K562 (cell line): ENCODE data around the gene ELF1. TPM values are rescaled to one million over a fixed set of nuclear protein-coding genes. Genes with fewer than 3 reads are reported as not detected.

Experiments used
- ARID2 ChIP-seq: fragments of 450-650 bp; IDR thresholded peaks from 2 replicates; pipeline ENCODE4 v1.6.1; 2017; ENCODE audit warnings: antibody characterized with exemption, mild to moderate bottlenecking
- ATF1 ChIP-seq, 2 experiments: fragments of 450-650 bp in 1 of 2; IDR thresholded peaks; 2 replicates each; pipeline ENCODE4 v1.6.1; 2016; ENCODE audit warnings: missing compliant biosample characterization in 1 of 2, missing genetic modification characterization in 1 of 2
- CBX2 ChIP-seq: fragments of 200-600 bp; sonication (generic); IDR thresholded peaks from one replicate; pipeline ENCODE4 v1.6.1; 2012; ENCODE audit warnings: mild to moderate bottlenecking, low read length, inconsistent platforms; ENCODE audit not compliant: insufficient read depth, poor library complexity, severe bottlenecking
- MGA ChIP-seq: fragments of 450-650 bp; IDR thresholded peaks from 2 replicates; pipeline ENCODE4 v1.6.1; 2016; ENCODE audit warnings: mild to moderate bottlenecking, moderate library complexity
- NFYB ChIP-seq: IDR thresholded peaks from 2 replicates; pipeline ENCODE4 v1.6.1; 2011; ENCODE audit warnings: mild to moderate bottlenecking, moderate library complexity; ENCODE audit not compliant: insufficient read length; ENCODE audit errors: extremely low read depth
- POLR2A ChIP-seq: fragments of 450-650 bp; conservative IDR thresholded peaks from 2 replicates; pipeline ENCODE4 v1.6.1; 2016
- SMARCB1 ChIP-seq: IDR thresholded peaks from 2 replicates; pipeline ENCODE4 v1.6.1; 2011; ENCODE audit warnings: improper control_type of control experiment, low read depth; ENCODE audit not compliant: insufficient read length
- TCF7 ChIP-seq: sonication (generic); IDR thresholded peaks from 2 replicates; pipeline ENCODE4 v1.6.1; 2016; ENCODE audit warnings: antibody characterized with exemption, borderline replicate concordance
- ZNF143 ChIP-seq: sonication (generic); formaldehyde crosslinking; IDR thresholded peaks from 2 replicates; pipeline ENCODE4 v1.9.0; 2022; ENCODE audit warnings: mild to moderate bottlenecking, missing genetic modification reagents
- ZNF507 ChIP-seq: conservative IDR thresholded peaks from 2 replicates; pipeline ENCODE4 v1.6.1; 2017; ENCODE audit warnings: missing genetic modification characterization, missing compliant biosample characterization
- ZNF592 ChIP-seq: fragments of 450-650 bp; IDR thresholded peaks from 2 replicates; pipeline ENCODE4 v1.6.1; 2017; ENCODE audit warnings: antibody characterized with exemption, mild to moderate bottlenecking
- polyA plus RNA-seq, 8 experiments: library from polyadenylated mRNA; depleted of rRNA in 4 of 8; stranded (reverse) in 5 of 8; unstranded in 3 of 8; fragments of >200 nt; fragmentation: Nextera tagmentation in 2 of 8; fragmentation: Illumina TruSeq in 1 of 8; extraction: Ambion mirVana in 2 of 8; extraction: Trizol in 1 of 8; gene quantifications; 2 replicates each; pipeline versions ENCODE4 v1.2.1 to v1.2.3, GENCODE V29; 2011 to 2014; ENCODE audit warnings: inconsistent platforms in 1 of 8, missing spikeins in 1 of 8
- total RNA-seq, 7 experiments: library from RNA; depleted of rRNA in 6 of 7; stranded (reverse); fragments of >200 nt in 6 of 7; fragmentation: Illumina TruSeq in 2 of 7; extraction: Trizol in 2 of 7; gene quantifications; 2 replicates each; pipeline versions ENCODE4 v1.2.1 to v1.2.3, GENCODE V29; 2011 to 2021; ENCODE audit warnings: low replicate concordance in 1 of 7

The ELF1 gene
- total and polyA plus RNA-seq, 9 of the 15 experiments (the other 6 are each of a cell fraction or from before 2014, with no cell fraction given): 24.7 to 54.4 (median 33.4) TPM

- TF ChIP-seq MGA: no peak
- TF ChIP-seq NFYB: no peak
- TF ChIP-seq POLR2A: peak; percentile 73
- no peak for TF ChIP-seq ZNF507 (tag)
- TF ChIP-seq TCF7: no peak
- no peak for TF ChIP-seq ARID2
- TF ChIP-seq ATF1 (CRISPR knock-in tag; IDR thresholded peaks at IDR 0.05): no peak
- TF ChIP-seq ATF1 (tag; IDR thresholded peaks at IDR 0.05): peak; percentile 49
- TF ChIP-seq CBX2: no peak
- no peak for TF ChIP-seq SMARCB1
- TF ChIP-seq ZNF592: no peak
- no peak for TF ChIP-seq ZNF143
Observed at GRCh38 chr13:41061075-41061913, 42.2 kb upstream of the ELF1 start, which contains the start of gene WBP4 (continued).
